ENCODE measurements around the gene SRRM1.

DNA sequence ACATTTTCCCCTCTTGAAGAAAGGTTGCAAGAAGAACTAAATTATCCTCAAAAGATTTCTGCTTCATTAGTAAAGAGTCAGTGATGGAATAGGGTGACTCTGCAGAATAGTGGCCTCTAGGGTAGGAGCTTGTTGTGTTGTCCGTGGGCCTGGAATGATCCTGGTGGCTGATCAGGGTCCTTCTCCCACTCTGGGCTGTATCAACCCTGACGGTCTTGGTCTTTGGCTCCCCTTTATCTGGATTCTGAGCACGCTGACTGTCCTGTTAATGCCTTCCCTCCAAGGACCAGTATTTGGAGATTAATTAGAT, 36.9 kb upstream of the SRRM1 start:
- no peak for TF ChIP-seq POLR2A (IDR thresholded peaks at IDR 0.05)
- TF ChIP-seq, protein P1, sequence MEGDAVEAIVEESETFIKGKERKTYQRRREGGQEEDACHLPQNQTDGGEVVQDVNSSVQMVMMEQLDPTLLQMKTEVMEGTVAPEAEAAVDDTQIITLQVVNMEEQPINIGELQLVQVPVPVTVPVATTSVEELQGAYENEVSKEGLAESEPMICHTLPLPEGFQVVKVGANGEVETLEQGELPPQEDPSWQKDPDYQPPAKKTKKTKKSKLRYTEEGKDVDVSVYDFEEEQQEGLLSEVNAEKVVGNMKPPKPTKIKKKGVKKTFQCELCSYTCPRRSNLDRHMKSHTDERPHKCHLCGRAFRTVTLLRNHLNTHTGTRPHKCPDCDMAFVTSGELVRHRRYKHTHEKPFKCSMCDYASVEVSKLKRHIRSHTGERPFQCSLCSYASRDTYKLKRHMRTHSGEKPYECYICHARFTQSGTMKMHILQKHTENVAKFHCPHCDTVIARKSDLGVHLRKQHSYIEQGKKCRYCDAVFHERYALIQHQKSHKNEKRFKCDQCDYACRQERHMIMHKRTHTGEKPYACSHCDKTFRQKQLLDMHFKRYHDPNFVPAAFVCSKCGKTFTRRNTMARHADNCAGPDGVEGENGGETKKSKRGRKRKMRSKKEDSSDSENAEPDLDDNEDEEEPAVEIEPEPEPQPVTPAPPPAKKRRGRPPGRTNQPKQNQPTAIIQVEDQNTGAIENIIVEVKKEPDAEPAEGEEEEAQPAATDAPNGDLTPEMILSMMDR (IDR thresholded peaks at IDR 0.05) = no peak
- no peak for TF ChIP-seq POLR2AphosphoS5 (IDR thresholded peaks at IDR 0.05)

All from upper lobe of left lung (tissue), 4 donors.